Keratinocyte (primary cell): ENCODE results near the gene NDRG4. TPM values are rescaled to one million over a fixed set of nuclear protein-coding genes. Genes with fewer than 3 reads are reported as not detected.
"Not testable (repeated sequence)": the region's sequence is repeated elsewhere in the genome, so short reads cannot be mapped to it uniquely, and the experiment has no call there.

Experiments used
- DNase-seq: peaks from one replicate; pipeline ENCODE4 v3.0.0-alpha.2; 2011; ENCODE audit warnings: low read depth, missing footprints, low spot score
- FAIRE-seq: peaks from 2 replicates; lab custom pipeline; 2011; peaks lifted over from hg19 to GRCh38; lab: Jason Lieb, UNC
- H2AFZ ChIP-seq: 2 replicates; pipeline ENCODE4 v1.6.0; 2012; ENCODE audit warnings: low read length, control low read depth, inconsistent platforms; ENCODE audit not compliant: control insufficient read depth
- H3K27ac ChIP-seq: 2 replicates; pipeline ENCODE4 v1.5.1; 2011; ENCODE audit warnings: low read length; ENCODE audit not compliant: control insufficient read depth, insufficient read depth
- H3K27me3 ChIP-seq: 3 replicates; pipeline ENCODE4 v1.6.0; 2011; ENCODE audit warnings: low read length; ENCODE audit not compliant: control insufficient read depth, insufficient read depth; ENCODE audit errors: extremely low read depth
- H3K36me3 ChIP-seq, 2 experiments: 2 replicates in 1 of 2; 3 replicates in 1 of 2; pipeline ENCODE4 v1.5.1; 2011; ENCODE audit warnings: low read length in 2 of 2, mild to moderate bottlenecking in 1 of 2; ENCODE audit not compliant: control insufficient read depth in 2 of 2, insufficient read depth in 2 of 2; ENCODE audit errors: extremely low read depth in 1 of 2
- H3K4me1 ChIP-seq: 3 replicates; pipeline ENCODE4 v1.5.1; 2011; ENCODE audit warnings: low read length; ENCODE audit not compliant: control insufficient read depth, insufficient read depth; ENCODE audit errors: extremely low read depth
- H3K4me2 ChIP-seq: 3 replicates; pipeline ENCODE4 v1.6.0; 2011; ENCODE audit warnings: low read depth, low read length; ENCODE audit not compliant: control insufficient read depth, insufficient read depth; ENCODE audit errors: extremely low read depth
- H3K4me3 ChIP-seq, 3 experiments: fragments of 200-600 bp in 1 of 3; sonication (generic) in 1 of 3; 2 replicates in 2 of 3; 3 replicates in 1 of 3; pipeline ENCODE4 v1.5.1; 2011 to 2016; ENCODE audit warnings: low read length in 3 of 3, mild to moderate bottlenecking in 3 of 3, control low read depth in 2 of 3, inconsistent platforms in 1 of 3, low read depth in 1 of 3, mixed read lengths in 1 of 3, mixed run types in 1 of 3, moderate library complexity in 1 of 3; ENCODE audit not compliant: control insufficient read depth in 2 of 3, insufficient read depth in 2 of 3; ENCODE audit errors: extremely low read depth in 1 of 3
- H3K79me2 ChIP-seq: 2 replicates; pipeline ENCODE4 v1.6.0; 2012; ENCODE audit warnings: low read length; ENCODE audit not compliant: control insufficient read depth, insufficient read depth
- H3K9ac ChIP-seq: 3 replicates; pipeline ENCODE4 v1.6.0; 2011; ENCODE audit warnings: low read length; ENCODE audit not compliant: control insufficient read depth, insufficient read depth; ENCODE audit errors: extremely low read depth
- H3K9me1 ChIP-seq: 3 replicates; pipeline ENCODE4 v1.6.0; 2011; ENCODE audit warnings: low read length; ENCODE audit not compliant: control insufficient read depth, insufficient read depth; ENCODE audit errors: extremely low read depth
- H3K9me3 ChIP-seq: 2 replicates; pipeline ENCODE4 v1.5.1; 2012; ENCODE audit warnings: low read depth, low read length; ENCODE audit not compliant: control insufficient read depth
- H4K20me1 ChIP-seq: 3 replicates; pipeline ENCODE4 v1.6.0; 2011; ENCODE audit warnings: low read length; ENCODE audit not compliant: control insufficient read depth, insufficient read depth; ENCODE audit errors: extremely low read depth
- CTCF ChIP-seq, 3 experiments: IDR thresholded peaks in 1 of 3; conservative IDR thresholded peaks in 1 of 3; optimal IDR thresholded peaks in 1 of 3; 2 replicates in 2 of 3; 3 replicates in 1 of 3; pipeline versions ENCODE3 to v1.5.1; 2011; ENCODE audit warnings: low read length in 3 of 3, mild to moderate bottlenecking in 3 of 3, moderate library complexity in 2 of 3, control low read depth in 1 of 3, inconsistent platforms in 1 of 3; ENCODE audit not compliant: insufficient read depth in 2 of 3; ENCODE audit errors: extremely low read depth in 1 of 3
- EZH2 ChIP-seq: IDR thresholded peaks from one replicate; pipeline ENCODE4 v1.6.1; 2012; ENCODE audit warnings: inconsistent platforms, mild to moderate bottlenecking, low read length, moderate library complexity
- dilution Hi-C: fragments of 300-500 bp; cut with MboI; formaldehyde crosslinking; loops from one replicate; pipeline ENCODE4 v1.7.0; 2020; ENCODE audit warnings: low sequenced_read_pairs; ENCODE audit not compliant: extremely low pct_ligation_motif_present
- polyA plus RNA-seq, 5 experiments: library from polyadenylated mRNA; depleted of rRNA in 3 of 5; stranded (reverse) in 3 of 5; stranded (forward) in 1 of 5; unstranded in 1 of 5; fragments of >200 nt; gene quantifications; 1 replicate in 1 of 5; 2 replicates in 3 of 5; 3 replicates in 1 of 5; pipeline versions ENCODE4 v1.2.1 to v1.2.3, GENCODE V29; 2011 to 2012; ENCODE audit warnings: missing spikeins in 2 of 5, low read depth in 1 of 5, low replicate concordance in 1 of 5

Gene NDRG4
- polyA plus RNA-seq, 1 donor (not counting 4 experiments of a cell fraction or from before 2014, with no cell fraction given): 1.1 TPM

GRCh38 chr16:58488531-58488930 lies 11.4 kb upstream of the NDRG4 start:
- DNase-seq (no peak), FAIRE-seq (no peak)
- H3K36me3 ChIP-seq: no peaks in the 10 kb centered on the region
- H3K4me1 ChIP-seq: no peaks in the 10 kb centered on the region
- dilution Hi-C loops: no loop called here
- TF ChIP-seq CTCF (optimal IDR thresholded peaks at IDR 0.05 in 1 of 3, IDR thresholded peaks at IDR 0.05 in 1 of 3, conservative IDR thresholded peaks at IDR 0.05 in 1 of 3; ENCODE audit: extremely low read depth in 1 of 3, insufficient read depth in 2 of 3, low read length in 3 of 3) (no peak), EZH2 (no peak)
- no peak overlapping the region for H3K4me2 ChIP-seq
- no peaks in the 10 kb centered on the region for H3K9me1 ChIP-seq
- H3K27ac ChIP-seq: no peak overlapping the region
- no peaks in the 10 kb centered on the region for H3K9me3 ChIP-seq
- H3K79me2 ChIP-seq: no peaks in the 10 kb centered on the region
- H3K4me3 ChIP-seq: no peak overlapping the region
- H4K20me1 ChIP-seq: no peaks in the 10 kb centered on the region
- H2AFZ ChIP-seq: no peak overlapping the region
- H3K9ac ChIP-seq: no peak overlapping the region
- H3K27me3 ChIP-seq: no peaks in the 10 kb centered on the region

GRCh38 chr16:58490065-58490464 lies 9.9 kb upstream of the NDRG4 start:
- H3K27me3 ChIP-seq: peaks cover 3% of the 10 kb centered on the region

GRCh38 chr16:58490539-58490938 lies 9.4 kb upstream of the NDRG4 start:
- H3K9ac ChIP-seq, H4K20me1 ChIP-seq, H3K9me1 ChIP-seq, H3K4me1 ChIP-seq, H3K4me3 ChIP-seq, FAIRE-seq, H3K9me3 ChIP-seq, H3K4me2 ChIP-seq, H2AFZ ChIP-seq, dilution Hi-C loops, DNase-seq, H3K27me3 ChIP-seq, H3K79me2 ChIP-seq, H3K36me3 ChIP-seq, H3K27ac ChIP-seq: not testable (repeated sequence)

More at GRCh38 chr16:58490065-58490464, 9.9 kb upstream of the NDRG4 start:
- Histone ChIP-seq H3K4me2 (no peak overlapping the region), H2AFZ (no peak overlapping the region), H3K9me1 (no peaks in the 10 kb centered on the region), H4K20me1 (no peaks in the 10 kb centered on the region), H3K36me3 (no peaks in the 10 kb centered on the region), H3K4me3 (no peak overlapping the region), H3K4me1 (no peaks in the 10 kb centered on the region), H3K9ac (no peak overlapping the region), H3K9me3 (no peaks in the 10 kb centered on the region), H3K27ac (no peak overlapping the region), H3K79me2 (no peaks in the 10 kb centered on the region)
- DNase-seq (no peak), FAIRE-seq (no peak)
- dilution Hi-C loops: no loop called here
- TF ChIP-seq EZH2 (no peak), CTCF (optimal IDR thresholded peaks at IDR 0.05 in 1 of 3, IDR thresholded peaks at IDR 0.05 in 1 of 3, conservative IDR thresholded peaks at IDR 0.05 in 1 of 3; ENCODE audit: extremely low read depth in 1 of 3, insufficient read depth in 2 of 3, low read length in 3 of 3) (no peak)
